ENCODE results near the gene AGBL4.

Gene AGBL4

GRCh38 chr1:49181033-49181432 is 842.7 kb downstream of the AGBL4 start:
- no peak for DNase-seq (ENCODE audit: low read depth)
- no peak for TF ChIP-seq CTCF (conservative IDR thresholded peaks at IDR 0.05; ENCODE audit: low read depth, low read length)
- no peak overlapping the region for H3K4me3 ChIP-seq (ENCODE audit: low read depth, low read length)

- TF ChIP-seq CTCF (conservative IDR thresholded peaks at IDR 0.05; ENCODE audit: low read depth, low read length) = no peak
- DNase-seq (ENCODE audit: low read depth) = no peak
- H3K4me3 ChIP-seq (ENCODE audit: low read depth, low read length) = no peak overlapping the region
Observed at GRCh38 chr1:49171941-49172593, 851.7 kb downstream of the AGBL4 start.

- DNase-seq (ENCODE audit: low read depth) = no peak
- H3K4me3 ChIP-seq (ENCODE audit: low read depth, low read length) = no peak overlapping the region
- no peak for TF ChIP-seq CTCF (conservative IDR thresholded peaks at IDR 0.05; ENCODE audit: low read depth, low read length)
Observed at GRCh38 chr1:49166031-49166430, 857.7 kb downstream of the AGBL4 start.

- no peak overlapping the region for H3K4me3 ChIP-seq (ENCODE audit: low read depth, low read length)
- no peak for TF ChIP-seq CTCF (conservative IDR thresholded peaks at IDR 0.05; ENCODE audit: low read depth, low read length)
- DNase-seq (ENCODE audit: low read depth) = peak; percentile 12
Observed at GRCh38 chr1:49163031-49163430, 860.7 kb downstream of the AGBL4 start.

GRCh38 chr1:49160677-49161076 is 863.1 kb downstream of the AGBL4 start:
- no peak overlapping the region for H3K4me3 ChIP-seq (ENCODE audit: low read depth, low read length)
- no peak for TF ChIP-seq CTCF (conservative IDR thresholded peaks at IDR 0.05; ENCODE audit: low read depth, low read length)
- DNase-seq (ENCODE audit: low read depth) = no peak

- TF ChIP-seq CTCF (conservative IDR thresholded peaks at IDR 0.05; ENCODE audit: low read depth, low read length) = no peak
- DNase-seq (ENCODE audit: low read depth) = no peak
- H3K4me3 ChIP-seq (ENCODE audit: low read depth, low read length) = no peak overlapping the region
Observed at GRCh38 chr1:49136738-49137251, 887.0 kb downstream of the AGBL4 start.

- no peak for DNase-seq (ENCODE audit: low read depth)
- TF ChIP-seq CTCF (conservative IDR thresholded peaks at IDR 0.05; ENCODE audit: low read depth, low read length) = no peak
- no peak overlapping the region for H3K4me3 ChIP-seq (ENCODE audit: low read depth, low read length)
Observed at GRCh38 chr1:49125746-49126145, 898.0 kb downstream of the AGBL4 start.

Data from choroid plexus epithelial cell (primary cell).